Astrocyte (in vitro differentiated cells and primary cell): ENCODE measurements around the gene POU6F1. TPM values are rescaled to one million over a fixed set of nuclear protein-coding genes. Genes with fewer than 3 reads are reported as not detected.

Experiments used
- DNase-seq: peaks from one replicate; pipeline ENCODE4 v3.0.0-alpha.2; 2010; ENCODE audit warnings: low read depth
- FAIRE-seq: peaks from 2 replicates; lab custom pipeline; 2011; peaks lifted over from hg19 to GRCh38; lab: Jason Lieb, UNC
- H2AFZ ChIP-seq: 2 replicates; pipeline ENCODE4 v1.6.0; 2012; ENCODE audit warnings: low read depth, low read length, inconsistent platforms
- H3K27ac ChIP-seq: 2 replicates; pipeline ENCODE4 v1.5.1; 2011; ENCODE audit warnings: low read depth, low read length, inconsistent platforms
- H3K27me3 ChIP-seq: 2 replicates; pipeline ENCODE4 v1.6.0; 2011; ENCODE audit warnings: low read length, inconsistent platforms; ENCODE audit not compliant: insufficient read depth
- H3K36me3 ChIP-seq: 2 replicates; pipeline ENCODE4 v1.5.1; 2011; ENCODE audit warnings: low read length, inconsistent platforms; ENCODE audit not compliant: insufficient read depth
- H3K4me1 ChIP-seq: 2 replicates; pipeline ENCODE4 v1.5.1; 2011; ENCODE audit warnings: low read length, inconsistent platforms; ENCODE audit not compliant: insufficient read depth
- H3K4me2 ChIP-seq: 2 replicates; pipeline ENCODE4 v1.6.0; 2012; ENCODE audit warnings: low read length, inconsistent platforms
- H3K4me3 ChIP-seq: 2 replicates; pipeline ENCODE4 v1.5.1; 2011; ENCODE audit warnings: low read depth, mild to moderate bottlenecking, low read length, inconsistent platforms; ENCODE audit not compliant: insufficient read depth
- H3K79me2 ChIP-seq: 2 replicates; pipeline ENCODE4 v1.6.0; 2012; ENCODE audit warnings: mild to moderate bottlenecking, low read length, inconsistent platforms; ENCODE audit not compliant: insufficient read depth
- H3K9ac ChIP-seq: 2 replicates; pipeline ENCODE4 v1.6.0; 2012; ENCODE audit warnings: mild to moderate bottlenecking, low read length, inconsistent platforms
- H3K9me3 ChIP-seq: 2 replicates; pipeline ENCODE4 v1.5.1; 2012; ENCODE audit warnings: low read depth, mild to moderate bottlenecking, low read length, inconsistent platforms; ENCODE audit not compliant: insufficient read depth
- H4K20me1 ChIP-seq: 2 replicates; pipeline ENCODE4 v1.6.0; 2012; ENCODE audit warnings: low read length, inconsistent platforms; ENCODE audit not compliant: insufficient read depth
- H3K27ac Mint-ChIP-seq: one replicate; pipeline ENCODE4 v1.8.0; 2021; ENCODE audit warnings: mild to moderate bottlenecking, mixed read lengths; ENCODE audit not compliant: unreplicated experiment
- H3K27me3 Mint-ChIP-seq: one replicate; pipeline ENCODE4 v1.8.0; 2021; ENCODE audit warnings: low read depth, mixed read lengths; ENCODE audit not compliant: unreplicated experiment
- H3K36me3 Mint-ChIP-seq: one replicate; pipeline ENCODE4 v1.8.0; 2021; ENCODE audit warnings: low read depth, mixed read lengths; ENCODE audit not compliant: unreplicated experiment
- H3K4me1 Mint-ChIP-seq: one replicate; pipeline ENCODE4 v1.8.0; 2021; ENCODE audit warnings: low read depth, mixed read lengths; ENCODE audit not compliant: unreplicated experiment
- H3K4me3 Mint-ChIP-seq: one replicate; pipeline ENCODE4 v1.8.0; 2021; ENCODE audit warnings: mild to moderate bottlenecking, moderate library complexity, mixed read lengths; ENCODE audit not compliant: unreplicated experiment
- H3K9me3 Mint-ChIP-seq: one replicate; pipeline ENCODE4 v1.8.0; 2021; ENCODE audit warnings: mild to moderate bottlenecking, mixed read lengths; ENCODE audit not compliant: unreplicated experiment
- CTCF ChIP-seq: IDR thresholded peaks from 2 replicates; pipeline ENCODE4 v1.5.1; 2011; ENCODE audit warnings: low read depth, mild to moderate bottlenecking, inconsistent platforms, low read length, moderate library complexity; ENCODE audit not compliant: insufficient read depth
- EZH2 ChIP-seq: IDR thresholded peaks from 2 replicates; pipeline ENCODE4 v1.6.1; 2012; ENCODE audit warnings: mild to moderate bottlenecking, low read length, inconsistent platforms; ENCODE audit not compliant: insufficient read depth
- total RNA-seq: library from RNA; stranded (reverse); gene quantifications from 2 replicates; pipeline ENCODE4 v1.2.1, GENCODE V29; 2021

POU6F1 gene
- total RNA-seq, 1 donor from 2014 or later = 3.6 TPM

GRCh38 chr12:51209259-51209658 lies 8.6 kb downstream of the POU6F1 start:
- Histone ChIP-seq H3K4me3 (no peak overlapping the region), H3K4me1 (no peaks in the 10 kb centered on the region), H2AFZ (no peak overlapping the region), H3K36me3 (no peaks in the 10 kb centered on the region), H4K20me1 (no peaks in the 10 kb centered on the region), H3K27ac (no peak overlapping the region), H3K79me2 (no peaks in the 10 kb centered on the region), H3K27me3 (no peaks in the 10 kb centered on the region), H3K9me3 (no peaks in the 10 kb centered on the region), H3K4me2 (no peak overlapping the region), H3K9ac (no peak overlapping the region)
- TF ChIP-seq CTCF (no peak), EZH2 (no peak)
- Mint-ChIP-seq H3K27ac (no peak overlapping the region), H3K36me3 (peaks cover 2% of the 10 kb centered on the region), H3K4me1 (no peaks in the 10 kb centered on the region), H3K27me3 (no peaks in the 10 kb centered on the region), H3K4me3 (no peak overlapping the region), H3K9me3 (no peaks in the 10 kb centered on the region)
- FAIRE-seq (no peak), DNase-seq (no peak)

- H3K9me3 ChIP-seq = no peaks in the 10 kb centered on the region
- Mint-ChIP-seq H3K4me3 (no peak overlapping the region), H3K27me3 (no peaks in the 10 kb centered on the region), H3K36me3 (peaks cover 2% of the 10 kb centered on the region), H3K27ac (no peak overlapping the region), H3K9me3 (no peaks in the 10 kb centered on the region), H3K4me1 (no peaks in the 10 kb centered on the region)
- no peak overlapping the region for H2AFZ ChIP-seq
- H4K20me1 ChIP-seq = no peaks in the 10 kb centered on the region
- FAIRE-seq = no peak
- H3K27me3 ChIP-seq = no peaks in the 10 kb centered on the region
- H3K9ac ChIP-seq = no peak overlapping the region
- no peaks in the 10 kb centered on the region for H3K79me2 ChIP-seq
- H3K36me3 ChIP-seq = no peaks in the 10 kb centered on the region
- no peak for TF ChIP-seq EZH2
- no peak for TF ChIP-seq CTCF
- H3K4me3 ChIP-seq = no peak overlapping the region
- H3K4me2 ChIP-seq = no peak overlapping the region
- H3K4me1 ChIP-seq = no peaks in the 10 kb centered on the region
- DNase-seq = no peak
- no peak overlapping the region for H3K27ac ChIP-seq
Measured at GRCh38 chr12:51208016-51208660, 9.7 kb downstream of the POU6F1 start.

GRCh38 chr12:51205350-51205749 lies 12.5 kb downstream of the POU6F1 start:
- H3K27me3 Mint-ChIP-seq = no peaks in the 10 kb centered on the region
- H2AFZ ChIP-seq = no peak overlapping the region
- no peak overlapping the region for H3K4me3 ChIP-seq
- H3K9me3 Mint-ChIP-seq = no peaks in the 10 kb centered on the region
- H3K27ac Mint-ChIP-seq = no peak overlapping the region
- H3K9ac ChIP-seq = no peak overlapping the region
- no peak overlapping the region for H3K4me2 ChIP-seq
- H3K4me3 Mint-ChIP-seq = no peak overlapping the region
- no peaks in the 10 kb centered on the region for H3K4me1 Mint-ChIP-seq
- H3K9me3 ChIP-seq = no peaks in the 10 kb centered on the region
- TF ChIP-seq EZH2 (no peak), CTCF (no peak)
- DNase-seq (no peak), FAIRE-seq (no peak)
- peaks cover under 1% of the 10 kb centered on the region for H3K36me3 Mint-ChIP-seq
- no peaks in the 10 kb centered on the region for H3K36me3 ChIP-seq
- no peaks in the 10 kb centered on the region for H4K20me1 ChIP-seq
- H3K27ac ChIP-seq = no peak overlapping the region
- H3K79me2 ChIP-seq = no peaks in the 10 kb centered on the region
- no peaks in the 10 kb centered on the region for H3K27me3 ChIP-seq
- H3K4me1 ChIP-seq = no peaks in the 10 kb centered on the region
